ENCODE measurements around the gene BSND. TPM values are rescaled to one million over a fixed set of nuclear protein-coding genes. Genes with fewer than 3 reads are reported as not detected.

BSND gene
- total and polyA plus RNA-seq, 4 donors: 0.02 TPM; not detected in 3

DNA sequence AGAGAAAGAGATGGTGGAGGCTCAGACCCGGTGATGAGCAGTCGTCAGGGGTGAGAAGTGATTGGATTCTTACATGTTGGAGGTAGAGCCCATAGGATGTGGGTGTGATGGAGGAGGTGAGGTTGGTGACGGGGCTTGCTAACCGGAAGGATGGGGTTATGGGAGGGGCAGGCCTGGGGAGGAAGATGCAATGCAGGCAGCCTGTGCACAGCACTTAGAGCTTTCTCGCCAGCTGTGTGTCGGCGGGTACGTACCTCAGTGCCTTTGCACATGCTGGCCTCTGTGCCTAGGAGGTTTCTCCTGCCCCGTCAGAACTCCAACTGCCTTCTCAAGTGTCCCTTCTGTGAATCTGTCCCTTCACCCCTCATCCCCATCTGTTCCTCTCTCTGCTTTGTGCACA is 2.9 kb upstream of the BSND start:
- TF ChIP-seq, protein P1, sequence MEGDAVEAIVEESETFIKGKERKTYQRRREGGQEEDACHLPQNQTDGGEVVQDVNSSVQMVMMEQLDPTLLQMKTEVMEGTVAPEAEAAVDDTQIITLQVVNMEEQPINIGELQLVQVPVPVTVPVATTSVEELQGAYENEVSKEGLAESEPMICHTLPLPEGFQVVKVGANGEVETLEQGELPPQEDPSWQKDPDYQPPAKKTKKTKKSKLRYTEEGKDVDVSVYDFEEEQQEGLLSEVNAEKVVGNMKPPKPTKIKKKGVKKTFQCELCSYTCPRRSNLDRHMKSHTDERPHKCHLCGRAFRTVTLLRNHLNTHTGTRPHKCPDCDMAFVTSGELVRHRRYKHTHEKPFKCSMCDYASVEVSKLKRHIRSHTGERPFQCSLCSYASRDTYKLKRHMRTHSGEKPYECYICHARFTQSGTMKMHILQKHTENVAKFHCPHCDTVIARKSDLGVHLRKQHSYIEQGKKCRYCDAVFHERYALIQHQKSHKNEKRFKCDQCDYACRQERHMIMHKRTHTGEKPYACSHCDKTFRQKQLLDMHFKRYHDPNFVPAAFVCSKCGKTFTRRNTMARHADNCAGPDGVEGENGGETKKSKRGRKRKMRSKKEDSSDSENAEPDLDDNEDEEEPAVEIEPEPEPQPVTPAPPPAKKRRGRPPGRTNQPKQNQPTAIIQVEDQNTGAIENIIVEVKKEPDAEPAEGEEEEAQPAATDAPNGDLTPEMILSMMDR (IDR thresholded peaks at IDR 0.05; ENCODE audit: control extremely low read depth, extremely low read depth): no peak

DNA sequence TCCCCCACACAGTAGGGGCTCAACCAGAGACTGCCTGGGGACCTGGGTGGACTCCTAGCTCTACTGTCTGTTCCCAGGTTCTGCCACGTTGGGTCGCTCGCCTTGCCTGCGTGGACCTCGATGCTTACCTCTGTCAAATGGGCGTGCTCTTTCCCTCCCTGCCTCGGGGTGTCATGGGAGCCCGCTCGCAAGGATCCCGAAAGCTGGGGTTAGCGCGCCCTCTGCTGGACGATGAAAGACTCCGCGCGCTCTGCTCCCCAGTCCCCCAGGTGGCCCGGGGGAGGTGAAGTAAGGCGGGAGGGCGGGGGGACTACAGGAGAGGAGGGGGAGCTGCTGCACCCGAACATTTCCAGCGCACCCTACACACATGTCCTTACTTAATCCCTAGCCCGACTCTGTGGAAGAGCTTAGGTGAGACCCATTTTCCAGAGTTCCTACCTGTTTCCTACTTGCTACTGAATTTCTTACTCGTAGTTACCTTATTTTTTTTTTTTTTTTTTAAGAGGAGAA is 2.3 kb upstream of the BSND start:
- Histone ChIP-seq H3K9ac (ENCODE audit: insufficient read depth in 1 of 2, low read length in 2 of 2) (no peak overlapping the region), H3K4me3 (no peak overlapping the region), H3K9me3 (ENCODE audit: control insufficient read depth in 4 of 4, insufficient read depth in 3 of 4, low read length in 3 of 4) (peaks cover 0 to 2% (median 0%) of the 10 kb centered on the region in 4 donors), H3K27ac (ENCODE audit: low read depth in 1 of 2, low read length in 1 of 2) (no peak overlapping the region), H3K27me3 (ENCODE audit: control insufficient read depth in 3 of 3, insufficient read depth in 3 of 3, low read length in 2 of 3) (peaks cover 4 to 31% (median 23%) of the 10 kb centered on the region in 3 donors), H3K4me1 (ENCODE audit: control insufficient read depth in 5 of 5, insufficient read depth in 5 of 5, low read length in 5 of 5) (peaks cover 0 to 7% (median 0%) of the 10 kb centered on the region in 5 donors), H3K36me3 (ENCODE audit: control insufficient read depth in 4 of 4, insufficient read depth in 4 of 4, low read length in 4 of 4) (no peaks in the 10 kb centered on the region)
- peak; percentile 58 to 69 (median 61) for DNase-seq
- ATAC-seq (ENCODE audit: insufficient read depth, low FRiP score): peak; percentile 64
- 3 to 6% methylated on average over 23 of the region's 23 CpGs for WGBS, 2 donors
- TF ChIP-seq, protein P1 (IDR thresholded peaks at IDR 0.05; ENCODE audit: control extremely low read depth, extremely low read depth): peak; percentile 73

More for the DNA sequence above, 2.9 kb upstream of the BSND start:
- ATAC-seq (ENCODE audit: insufficient read depth, low FRiP score): no peak
- Histone ChIP-seq H3K36me3 (ENCODE audit: control insufficient read depth in 4 of 4, insufficient read depth in 4 of 4, low read length in 4 of 4) (no peaks in the 10 kb centered on the region), H3K27me3 (ENCODE audit: control insufficient read depth in 3 of 3, insufficient read depth in 3 of 3, low read length in 2 of 3) (peaks cover 4 to 31% (median 23%) of the 10 kb centered on the region in 3 donors), H3K27ac (ENCODE audit: low read depth in 1 of 2, low read length in 1 of 2) (no peak overlapping the region), H3K9me3 (ENCODE audit: control insufficient read depth in 4 of 4, insufficient read depth in 3 of 4, low read length in 3 of 4) (peaks cover 0 to 2% (median 0%) of the 10 kb centered on the region in 4 donors), H3K4me1 (ENCODE audit: control insufficient read depth in 5 of 5, insufficient read depth in 5 of 5, low read length in 5 of 5) (peaks cover 0 to 7% (median 0%) of the 10 kb centered on the region in 5 donors), H3K4me3 (no peak overlapping the region), H3K9ac (ENCODE audit: insufficient read depth in 1 of 2, low read length in 2 of 2) (no peak overlapping the region)
- DNase-seq: no peak
- 65 to 66% methylated on average over 7 to 9 of the region's 9 CpGs for WGBS, 2 donors

DNA sequence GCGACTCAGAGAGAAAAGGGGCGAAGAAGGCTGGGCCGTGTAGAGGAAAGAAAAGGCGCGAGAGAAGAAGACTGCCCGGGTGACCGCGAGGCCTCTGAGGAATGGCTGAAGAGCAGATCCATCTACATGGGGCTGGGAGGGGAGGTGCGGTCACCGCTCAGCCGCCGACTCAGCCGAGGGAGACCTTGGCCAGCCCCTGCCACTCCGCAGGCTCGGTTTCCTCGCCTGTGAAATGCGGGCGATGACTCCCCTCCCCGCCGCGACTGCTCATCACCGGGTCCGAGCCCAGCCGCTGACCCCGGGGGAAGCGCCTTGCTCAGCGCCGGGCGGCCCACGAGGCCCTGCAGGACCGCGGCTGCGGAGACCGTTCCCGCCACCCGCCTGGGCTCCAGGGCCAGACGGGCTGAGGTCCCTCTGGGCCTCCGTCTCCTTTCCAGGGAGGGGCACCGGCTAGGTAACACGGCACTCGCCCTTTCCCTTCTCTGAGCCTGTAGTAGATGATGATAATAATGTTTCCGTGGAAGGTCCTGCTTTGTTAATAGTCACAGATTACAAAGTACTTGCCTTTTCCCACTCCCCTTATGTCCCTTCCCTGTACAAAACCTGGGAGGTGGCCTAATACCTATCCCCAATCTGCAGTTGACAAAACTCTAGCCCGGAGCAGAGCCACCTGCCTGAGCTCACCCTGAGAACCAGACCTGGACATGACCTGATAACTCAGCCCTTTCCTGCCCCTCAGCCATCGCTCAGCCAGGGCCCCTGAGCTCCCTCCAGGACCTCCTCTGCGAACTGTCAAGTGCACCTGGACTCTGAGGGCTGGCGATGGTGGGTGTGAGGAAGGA is 1.6 kb upstream of the BSND start:
- TF ChIP-seq, protein P1 (IDR thresholded peaks at IDR 0.05; ENCODE audit: control extremely low read depth, extremely low read depth): no peak
- Histone ChIP-seq H3K27me3 (ENCODE audit: control insufficient read depth in 3 of 3, insufficient read depth in 3 of 3, low read length in 2 of 3) (peaks cover 4 to 31% (median 23%) of the 10 kb centered on the region in 3 donors), H3K4me1 (ENCODE audit: control insufficient read depth in 5 of 5, insufficient read depth in 5 of 5, low read length in 5 of 5) (peaks cover 0 to 7% (median 0%) of the 10 kb centered on the region in 5 donors), H3K36me3 (ENCODE audit: control insufficient read depth in 4 of 4, insufficient read depth in 4 of 4, low read length in 4 of 4) (no peaks in the 10 kb centered on the region), H3K4me3 (no peak overlapping the region), H3K9ac (ENCODE audit: insufficient read depth in 1 of 2, low read length in 2 of 2) (no peak overlapping the region), H3K9me3 (ENCODE audit: control insufficient read depth in 4 of 4, insufficient read depth in 3 of 4, low read length in 3 of 4) (peaks cover 0 to 2% (median 0%) of the 10 kb centered on the region in 4 donors), H3K27ac (ENCODE audit: low read depth in 1 of 2, low read length in 1 of 2) (no peak overlapping the region)
- DNase-seq: peak in 1 of 3 donors; percentile 14
- ATAC-seq (ENCODE audit: insufficient read depth, low FRiP score): no peak
- 14% methylated on average over 35 to 46 of the region's 46 CpGs for WGBS, 2 donors
